CD8-positive, alpha-beta memory T cell (primary cell): ENCODE data around the gene LDB3. TPM values are rescaled to one million over a fixed set of nuclear protein-coding genes. Genes with fewer than 3 reads are reported as not detected.

Experiments
- CTCF ChIA-PET: fragments of 350-600 bp; sonication (Branson Sonifier 250); formaldehyde crosslinking; loops from one replicate; lab custom pipeline; 2021; ENCODE audit warnings: antibody characterized with exemption; lab: Charles Lee
- POLR2A ChIA-PET: fragments of 350-600 bp; sonication (Branson Sonifier 250); formaldehyde crosslinking; loops from one replicate; lab custom pipeline; 2021; ENCODE audit warnings: antibody characterized with exemption; lab: Charles Lee
- DNase-seq, 5 donors: peaks; one replicate each; pipeline versions ENCODE4 v3.0.0 to v3.0.0-alpha.2; 2020 to 2022; ENCODE audit warnings: mixed read lengths in 1 of 5
- H3K27ac ChIP-seq: one replicate; pipeline ENCODE4 v1.7.0; 2013; ENCODE audit warnings: low read depth, mild to moderate bottlenecking, low read length, moderate library complexity
- H3K27me3 ChIP-seq: 2 replicates; pipeline ENCODE4 v1.7.0; 2013; ENCODE audit warnings: low read length, mild to moderate bottlenecking; ENCODE audit not compliant: insufficient read depth, poor library complexity, severe bottlenecking
- H3K36me3 ChIP-seq: 2 replicates; pipeline ENCODE4 v1.7.0; 2013; ENCODE audit warnings: mild to moderate bottlenecking, low read length, moderate library complexity; ENCODE audit not compliant: insufficient read depth
- H3K4me1 ChIP-seq: 2 replicates; pipeline ENCODE4 v1.7.0; 2013; ENCODE audit warnings: mild to moderate bottlenecking, low read length, moderate library complexity; ENCODE audit not compliant: insufficient read depth
- H3K4me3 ChIP-seq: 2 replicates; pipeline ENCODE4 v1.7.0; 2013; ENCODE audit warnings: mild to moderate bottlenecking, low read length
- H3K9me3 ChIP-seq: 2 replicates; pipeline ENCODE4 v1.7.0; 2013; ENCODE audit warnings: mild to moderate bottlenecking, low read length
- H3K27ac Mint-ChIP-seq, 8 donors: one replicate each; pipeline ENCODE4 v1.8.0; 2020 to 2021; ENCODE audit warnings: mixed read lengths in 8 of 8, mild to moderate bottlenecking in 6 of 8, inconsistent platforms in 3 of 8, moderate library complexity in 3 of 8
- H3K27me3 Mint-ChIP-seq, 2 donors: one replicate each; pipeline ENCODE4 v1.8.0; 2020 to 2021; ENCODE audit warnings: mixed read lengths in 2 of 2, mild to moderate bottlenecking in 1 of 2, moderate library complexity in 1 of 2
- H3K36me3 Mint-ChIP-seq, 3 donors: one replicate each; pipeline ENCODE4 v1.8.0; 2020 to 2021; ENCODE audit warnings: mixed read lengths in 3 of 3, inconsistent platforms in 1 of 3, mild to moderate bottlenecking in 1 of 3
- H3K4me1 Mint-ChIP-seq, 3 donors: one replicate each; pipeline ENCODE4 v1.8.0; 2020 to 2021; ENCODE audit warnings: mixed read lengths in 3 of 3, inconsistent platforms in 1 of 3, mild to moderate bottlenecking in 1 of 3
- H3K4me3 Mint-ChIP-seq, 7 donors: one replicate each; pipeline ENCODE4 v1.8.0; 2020 to 2021; ENCODE audit warnings: mixed read lengths in 7 of 7, mild to moderate bottlenecking in 6 of 7, moderate library complexity in 4 of 7, inconsistent platforms in 2 of 7
- H3K9me3 Mint-ChIP-seq, 5 donors: one replicate each; pipeline ENCODE4 v1.8.0; 2020 to 2022; ENCODE audit warnings: mixed read lengths in 5 of 5, mild to moderate bottlenecking in 3 of 5, moderate library complexity in 2 of 5, inconsistent platforms in 1 of 5
- polyA plus RNA-seq: library from polyadenylated mRNA; unstranded; fragments of 300-500 nt; fragmentation: Illumina TruSeq; gene quantifications from one replicate; pipeline ENCODE4 v1.2.3, GENCODE V29; 2021
- total RNA-seq, 2 experiments: library from RNA; stranded (reverse); gene quantifications; one replicate each; pipeline ENCODE4 v1.2.3, GENCODE V29; 2021

LDB3 gene
- total and polyA plus RNA-seq, 3 experiments from 2014 or later = 0.04 to 0.07 TPM; not detected in 1

DNA sequence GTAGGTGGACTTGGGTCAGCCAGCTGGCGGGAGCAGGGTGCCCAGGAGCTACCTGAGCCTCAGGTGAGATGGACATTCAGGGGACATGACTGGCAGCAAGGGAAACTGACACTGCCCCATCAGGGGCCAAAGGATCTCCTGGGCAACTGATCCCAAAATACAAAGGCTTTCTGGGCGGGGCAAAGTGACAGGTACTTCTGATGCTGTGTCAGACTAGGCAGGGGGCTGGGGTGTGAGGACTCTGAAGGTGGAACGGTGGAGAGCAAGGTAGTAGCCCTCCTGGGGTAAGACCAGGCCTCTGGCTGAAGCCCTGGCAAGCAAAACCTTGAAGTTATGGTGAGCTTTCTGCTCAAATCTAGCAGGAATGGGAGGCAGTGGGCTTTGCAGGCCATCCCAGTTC is 9.6 kb upstream of the LDB3 start:
- Histone ChIP-seq H3K27ac (no peak overlapping the region), H3K9me3 (no peaks in the 10 kb centered on the region), H3K27me3 (no peaks in the 10 kb centered on the region), H3K36me3 (no peaks in the 10 kb centered on the region), H3K4me3 (no peak overlapping the region), H3K4me1 (no peaks in the 10 kb centered on the region)
- ChIA-PET POLR2A (no interaction called here), CTCF (no interaction called here)
- no peaks in the 10 kb centered on the region for H3K36me3 Mint-ChIP-seq
- no peaks in the 10 kb centered on the region for H3K9me3 Mint-ChIP-seq
- H3K27ac Mint-ChIP-seq = peak overlapping the region in 1 of 8 donors; percentile 58
- H3K27me3 Mint-ChIP-seq = peaks cover 0 to 5% of the 10 kb centered on the region in 2 donors
- DNase-seq = peak in 1 of 5 donors; percentile 19
- H3K4me1 Mint-ChIP-seq = no peaks in the 10 kb centered on the region
- H3K4me3 Mint-ChIP-seq = no peak overlapping the region

DNA sequence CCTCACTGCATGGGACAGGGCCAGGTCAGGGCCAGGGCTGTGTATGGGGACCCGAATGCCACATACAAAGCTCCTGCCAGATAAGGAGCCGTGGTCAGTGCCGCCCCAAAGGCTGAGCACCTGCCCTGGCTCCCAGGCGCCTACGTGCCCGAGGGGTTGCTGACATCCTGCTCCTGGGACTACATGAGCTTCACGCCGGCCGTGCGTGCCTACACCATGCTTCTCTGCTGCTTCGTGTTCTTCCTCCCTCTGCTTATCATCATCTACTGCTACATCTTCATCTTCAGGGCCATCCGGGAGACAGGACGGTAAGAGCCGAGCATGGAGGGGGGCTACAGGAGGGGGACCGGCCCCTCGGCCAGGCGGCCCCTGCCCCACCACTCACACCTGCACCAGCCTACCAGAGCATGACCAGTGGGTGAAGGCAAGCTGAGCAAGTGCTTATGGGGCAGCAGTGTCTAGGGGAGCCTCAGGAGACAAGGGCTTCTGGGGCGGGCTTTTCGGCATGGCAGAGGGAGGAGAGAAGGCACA is 9.1 kb upstream of the LDB3 start:
- Histone ChIP-seq H3K4me1 (no peaks in the 10 kb centered on the region), H3K36me3 (no peaks in the 10 kb centered on the region), H3K27me3 (no peaks in the 10 kb centered on the region), H3K4me3 (no peak overlapping the region), H3K9me3 (no peaks in the 10 kb centered on the region), H3K27ac (no peak overlapping the region)
- no peaks in the 10 kb centered on the region for H3K4me1 Mint-ChIP-seq
- DNase-seq = peak in 1 of 5 donors; percentile 38
- H3K27ac Mint-ChIP-seq = no peak overlapping the region
- CTCF ChIA-PET = no interaction called here
- no peaks in the 10 kb centered on the region for H3K9me3 Mint-ChIP-seq
- H3K4me3 Mint-ChIP-seq = no peak overlapping the region
- peaks cover 1 to 5% of the 10 kb centered on the region in 2 donors for H3K27me3 Mint-ChIP-seq
- POLR2A ChIA-PET = no interaction called here
- no peaks in the 10 kb centered on the region for H3K36me3 Mint-ChIP-seq

DNA sequence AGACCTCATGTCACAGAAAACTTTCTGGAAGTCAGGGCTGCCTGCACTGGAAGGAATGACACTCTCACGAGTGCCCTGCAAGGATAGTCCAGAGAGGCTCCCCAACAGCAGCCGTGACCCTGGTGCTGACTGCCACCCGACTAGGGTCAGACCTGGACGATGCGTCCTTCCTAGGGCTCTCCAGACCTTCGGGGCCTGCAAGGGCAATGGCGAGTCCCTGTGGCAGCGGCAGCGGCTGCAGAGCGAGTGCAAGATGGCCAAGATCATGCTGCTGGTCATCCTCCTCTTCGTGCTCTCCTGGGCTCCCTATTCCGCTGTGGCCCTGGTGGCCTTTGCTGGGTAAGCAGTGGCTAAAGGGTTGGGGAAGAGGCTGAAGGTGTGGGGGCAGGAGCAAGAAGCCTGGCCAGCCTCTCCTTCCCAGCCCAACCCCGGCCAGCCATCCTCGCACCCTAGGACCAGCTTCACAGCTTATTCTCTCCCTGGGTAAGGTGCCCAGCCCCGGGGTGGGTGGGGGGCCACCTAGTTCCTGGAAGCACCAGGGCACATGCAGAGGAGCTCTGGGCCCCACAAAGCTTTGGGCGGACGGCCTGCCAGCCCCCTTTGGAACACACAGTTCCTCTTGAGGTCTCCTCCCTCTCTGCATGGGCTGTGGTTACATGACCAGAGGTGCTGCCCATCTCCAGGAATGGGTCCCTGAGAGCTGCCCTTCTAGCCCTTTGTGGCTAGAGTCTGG is 8.4 kb upstream of the LDB3 start:
- CTCF ChIA-PET = no interaction called here
- H3K27me3 Mint-ChIP-seq = peaks cover 1 to 5% of the 10 kb centered on the region in 2 donors
- no peak overlapping the region for H3K27ac ChIP-seq
- H3K27ac Mint-ChIP-seq = no peak overlapping the region
- no peaks in the 10 kb centered on the region for H3K36me3 ChIP-seq
- H3K4me1 ChIP-seq = no peaks in the 10 kb centered on the region
- H3K4me3 Mint-ChIP-seq = no peak overlapping the region
- no peaks in the 10 kb centered on the region for H3K36me3 Mint-ChIP-seq
- H3K4me3 ChIP-seq = no peak overlapping the region
- H3K9me3 ChIP-seq = no peaks in the 10 kb centered on the region
- DNase-seq = peak in 1 of 5 donors; percentile 41
- H3K9me3 Mint-ChIP-seq = no peaks in the 10 kb centered on the region
- no peaks in the 10 kb centered on the region for H3K27me3 ChIP-seq
- H3K4me1 Mint-ChIP-seq = no peaks in the 10 kb centered on the region
- POLR2A ChIA-PET = no interaction called here

DNA sequence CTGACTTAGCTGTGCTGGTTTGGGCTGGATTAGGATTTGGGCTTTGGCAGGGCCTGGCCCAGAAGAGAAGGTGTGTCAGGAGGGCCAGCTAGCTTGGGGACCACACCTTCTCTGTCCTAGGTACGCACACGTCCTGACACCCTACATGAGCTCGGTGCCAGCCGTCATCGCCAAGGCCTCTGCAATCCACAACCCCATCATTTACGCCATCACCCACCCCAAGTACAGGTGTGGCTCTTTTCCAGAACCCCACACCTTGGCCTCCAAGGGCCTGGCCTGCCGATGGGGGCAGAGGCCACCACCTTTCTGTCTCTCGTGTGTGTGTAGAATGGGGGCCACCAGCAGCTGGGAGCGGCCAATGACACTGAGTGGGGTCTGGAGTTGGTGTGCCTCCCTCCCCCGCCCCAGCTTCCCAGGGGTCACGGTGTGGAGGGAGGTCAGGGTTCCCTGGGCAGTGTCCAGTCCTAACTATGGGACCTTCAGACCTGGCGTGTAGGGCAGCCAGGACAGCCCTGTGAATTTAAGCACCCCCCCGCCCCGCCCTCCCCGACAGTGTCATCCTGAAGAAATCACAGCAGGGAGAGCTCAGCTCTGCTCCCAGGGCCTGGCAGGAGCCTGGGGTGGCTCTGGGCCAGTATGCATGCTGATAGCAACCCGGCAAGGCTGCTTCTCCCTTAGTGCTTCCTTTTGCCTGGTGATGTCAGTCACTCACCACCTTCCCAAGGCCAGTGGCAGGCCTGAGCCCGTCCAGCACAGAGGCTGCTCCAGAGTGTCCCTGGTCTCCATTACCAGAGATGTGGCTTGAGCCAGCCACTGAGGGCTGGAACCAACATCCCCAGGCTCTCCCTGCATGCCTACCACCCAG is 6.9 kb upstream of the LDB3 start:
- Histone ChIP-seq H3K4me3 (no peak overlapping the region), H3K36me3 (no peaks in the 10 kb centered on the region), H3K4me1 (no peaks in the 10 kb centered on the region), H3K9me3 (no peaks in the 10 kb centered on the region), H3K27ac (no peak overlapping the region), H3K27me3 (no peaks in the 10 kb centered on the region)
- H3K9me3 Mint-ChIP-seq = no peaks in the 10 kb centered on the region
- H3K27me3 Mint-ChIP-seq = peaks cover 3 to 5% of the 10 kb centered on the region in 2 donors
- ChIA-PET POLR2A (no interaction called here), CTCF (no interaction called here)
- no peaks in the 10 kb centered on the region for H3K36me3 Mint-ChIP-seq
- DNase-seq = peak in 1 of 5 donors; percentile 21
- H3K27ac Mint-ChIP-seq = no peak overlapping the region
- no peaks in the 10 kb centered on the region for H3K4me1 Mint-ChIP-seq
- no peak overlapping the region for H3K4me3 Mint-ChIP-seq

DNA sequence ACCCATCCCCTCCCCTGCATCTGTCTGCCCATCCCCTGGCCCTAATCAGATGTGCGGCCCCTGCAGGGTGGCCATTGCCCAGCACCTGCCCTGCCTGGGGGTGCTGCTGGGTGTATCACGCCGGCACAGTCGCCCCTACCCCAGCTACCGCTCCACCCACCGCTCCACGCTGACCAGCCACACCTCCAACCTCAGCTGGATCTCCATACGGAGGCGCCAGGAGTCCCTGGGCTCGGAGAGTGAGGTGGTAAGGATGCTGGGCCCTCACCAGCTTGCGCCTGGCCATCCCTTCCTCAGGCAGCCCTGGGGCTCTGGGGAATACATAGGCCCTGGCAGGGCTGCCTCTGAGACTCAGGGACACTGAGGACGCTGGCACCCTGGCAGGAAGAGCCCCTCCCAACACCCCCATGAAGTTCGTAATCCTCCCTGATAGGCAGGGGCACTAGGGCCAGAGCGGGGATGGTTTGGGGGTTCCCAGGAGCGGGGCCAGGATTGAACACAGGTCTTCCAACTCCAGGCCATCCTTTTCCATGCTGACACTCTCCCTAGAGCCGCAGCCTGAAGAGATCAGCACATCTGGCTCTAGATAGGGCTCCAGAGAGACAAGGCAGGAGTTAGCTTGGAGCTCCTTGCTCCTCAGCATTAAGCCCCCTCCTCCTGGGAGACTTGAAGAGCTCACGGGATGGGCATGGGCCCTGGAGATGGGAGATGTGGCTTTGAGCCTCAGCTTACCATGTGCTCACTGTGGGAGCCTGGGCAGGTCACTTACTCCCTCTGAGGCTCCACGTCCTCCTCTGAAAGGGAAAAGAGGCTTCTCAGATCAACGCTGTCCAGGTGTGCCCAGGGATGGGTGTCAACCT is 5.9 kb upstream of the LDB3 start:
- Histone ChIP-seq H3K36me3 (no peaks in the 10 kb centered on the region), H3K4me1 (no peaks in the 10 kb centered on the region), H3K4me3 (no peak overlapping the region), H3K9me3 (no peaks in the 10 kb centered on the region), H3K27ac (no peak overlapping the region), H3K27me3 (no peaks in the 10 kb centered on the region)
- Mint-ChIP-seq H3K9me3 (no peaks in the 10 kb centered on the region), H3K4me3 (no peak overlapping the region), H3K36me3 (no peaks in the 10 kb centered on the region), H3K27ac (no peak overlapping the region), H3K27me3 (peaks cover 0 to 3% of the 10 kb centered on the region in 2 donors), H3K4me1 (no peaks in the 10 kb centered on the region)
- POLR2A ChIA-PET = no interaction called here
- CTCF ChIA-PET = no interaction called here
- DNase-seq = peak in 1 of 5 donors; percentile 36

DNA sequence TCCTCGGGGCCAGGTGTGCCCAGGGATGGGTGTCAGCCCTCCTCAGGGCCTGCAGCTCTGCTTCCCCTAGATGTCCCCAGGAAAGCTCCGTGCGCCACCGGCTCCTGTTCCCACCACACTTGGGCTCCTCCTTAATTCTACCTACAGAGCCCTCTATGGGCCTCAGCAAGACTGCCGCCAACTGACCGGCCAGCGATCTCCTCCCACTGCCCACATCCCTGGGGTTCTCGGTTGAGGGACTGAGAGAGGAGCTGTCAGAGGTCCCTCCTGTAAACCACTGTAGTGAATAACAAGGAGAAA is 5.3 kb upstream of the LDB3 start:
- H3K36me3 ChIP-seq = no peaks in the 10 kb centered on the region
- Mint-ChIP-seq H3K27ac (no peak overlapping the region), H3K4me3 (no peak overlapping the region), H3K9me3 (no peaks in the 10 kb centered on the region), H3K27me3 (peaks cover 0 to 3% of the 10 kb centered on the region in 2 donors), H3K4me1 (no peaks in the 10 kb centered on the region), H3K36me3 (no peaks in the 10 kb centered on the region)
- H3K27ac ChIP-seq = no peak overlapping the region
- H3K27me3 ChIP-seq = no peaks in the 10 kb centered on the region
- DNase-seq = no peak
- CTCF ChIA-PET = no interaction called here
- H3K9me3 ChIP-seq = no peaks in the 10 kb centered on the region
- no peaks in the 10 kb centered on the region for H3K4me1 ChIP-seq
- POLR2A ChIA-PET = no interaction called here
- no peak overlapping the region for H3K4me3 ChIP-seq

DNA sequence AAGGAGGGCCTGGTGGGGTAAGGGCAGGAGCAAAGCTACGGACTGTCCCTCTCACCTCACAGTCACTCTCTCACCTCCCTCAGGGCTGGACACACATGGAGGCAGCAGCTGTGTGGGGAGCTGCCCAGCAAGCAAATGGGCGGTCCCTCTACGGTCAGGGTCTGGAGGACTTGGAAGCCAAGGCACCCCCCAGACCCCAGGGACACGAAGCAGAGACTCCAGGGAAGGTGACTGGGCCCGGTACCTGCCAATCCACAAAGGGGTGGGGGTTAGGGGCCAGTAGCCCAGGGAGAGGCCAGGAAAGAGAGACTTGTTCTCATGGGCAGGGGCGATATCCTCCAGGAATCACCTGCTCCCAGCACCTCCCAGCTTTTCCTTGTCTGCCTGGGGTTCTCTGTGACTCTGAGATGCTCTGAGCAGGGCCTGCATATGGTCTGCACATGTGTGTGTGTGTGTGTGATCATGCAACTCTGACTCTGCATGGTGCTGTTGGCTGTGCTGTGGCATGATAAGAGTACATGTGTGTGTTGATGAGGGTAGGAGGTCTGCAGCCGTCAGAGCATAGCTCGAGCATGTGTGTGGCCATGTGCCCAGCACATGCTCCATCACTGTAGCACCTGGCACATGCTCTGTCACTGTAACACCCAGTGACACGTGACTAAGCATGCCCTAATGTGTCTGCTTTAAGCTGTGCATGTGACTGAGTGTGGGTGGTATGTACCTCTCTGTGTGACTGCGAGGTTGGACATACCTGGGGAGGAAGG is 4.6 kb upstream of the LDB3 start:
- POLR2A ChIA-PET = no interaction called here
- H3K27ac Mint-ChIP-seq = no peak overlapping the region
- no peaks in the 10 kb centered on the region for H3K36me3 Mint-ChIP-seq
- H3K9me3 ChIP-seq = no peaks in the 10 kb centered on the region
- H3K27ac ChIP-seq = no peak overlapping the region
- CTCF ChIA-PET = no interaction called here
- H3K27me3 ChIP-seq = no peaks in the 10 kb centered on the region
- H3K4me3 Mint-ChIP-seq = no peak overlapping the region
- no peak overlapping the region for H3K4me3 ChIP-seq
- H3K27me3 Mint-ChIP-seq = peaks cover 0 to 3% of the 10 kb centered on the region in 2 donors
- H3K4me1 ChIP-seq = no peaks in the 10 kb centered on the region
- no peaks in the 10 kb centered on the region for H3K9me3 Mint-ChIP-seq
- no peaks in the 10 kb centered on the region for H3K4me1 Mint-ChIP-seq
- H3K36me3 ChIP-seq = no peaks in the 10 kb centered on the region
- DNase-seq = no peak
